HepG2 (cell line): Measurements from ENCODE around the gene SP9. TPM values are rescaled to one million over a fixed set of nuclear protein-coding genes. Genes with fewer than 3 reads are reported as not detected.

Experiments used
- ATF2 ChIP-seq: sonication (generic); formaldehyde crosslinking; IDR thresholded peaks from 2 replicates; pipeline ENCODE4 v1.4.0; 2020; ENCODE audit warnings: missing genetic modification reagents
- ERF ChIP-seq: IDR thresholded peaks from 2 replicates; pipeline ENCODE4 v1.6.1; 2018; ENCODE audit warnings: missing biosample characterization, missing genetic modification reagents
- FOXC1 ChIP-seq: sonication (generic); formaldehyde crosslinking; IDR thresholded peaks from 2 replicates; pipeline ENCODE4 v1.8.0; 2022; ENCODE audit warnings: mild to moderate bottlenecking, missing genetic modification reagents, borderline replicate concordance
- NFIC ChIP-seq: IDR thresholded peaks from 2 replicates; pipeline ENCODE4 v1.6.1; 2012; ENCODE audit warnings: mild to moderate bottlenecking, low read length, inconsistent platforms
- RARG ChIP-seq: sonication (generic); formaldehyde crosslinking; IDR thresholded peaks from 2 replicates; pipeline ENCODE4 v1.4.0; 2020; ENCODE audit warnings: low read depth, mild to moderate bottlenecking, missing genetic modification reagents
- SRF ChIP-seq: IDR thresholded peaks from 2 replicates; pipeline ENCODE4 v1.6.1; 2011; ENCODE audit warnings: mild to moderate bottlenecking, low read depth, low read length, moderate library complexity
- TEAD2 ChIP-seq: sonication (generic); formaldehyde crosslinking; IDR thresholded peaks from 2 replicates; pipeline ENCODE4 v1.9.0; 2021; ENCODE audit warnings: missing genetic modification reagents
- ZNF121 ChIP-seq: sonication (generic); formaldehyde crosslinking; IDR thresholded peaks from 2 replicates; pipeline ENCODE4 v1.5.0; 2020; ENCODE audit warnings: mild to moderate bottlenecking, missing genetic modification reagents
- ZNF205 ChIP-seq: IDR thresholded peaks from 2 replicates; pipeline ENCODE4 v1.6.1; 2018; ENCODE audit warnings: missing biosample characterization, missing genetic modification reagents
- ZNF280D ChIP-seq: sonication (generic); formaldehyde crosslinking; IDR thresholded peaks from 2 replicates; pipeline ENCODE4 v1.5.1; 2020; ENCODE audit warnings: mild to moderate bottlenecking, missing genetic modification reagents
- ZNF292 ChIP-seq: sonication (generic); formaldehyde crosslinking; IDR thresholded peaks from 2 replicates; pipeline ENCODE4 v1.8.1; 2022; ENCODE audit warnings: mild to moderate bottlenecking, low read depth, missing genetic modification reagents, borderline replicate concordance
- ZNF691 ChIP-seq: sonication (generic); formaldehyde crosslinking; IDR thresholded peaks from 2 replicates; pipeline ENCODE4 v1.4.0; 2020; ENCODE audit warnings: missing genetic modification reagents, low read depth, mild to moderate bottlenecking, borderline replicate concordance
- ZSCAN21 ChIP-seq: sonication (generic); formaldehyde crosslinking; IDR thresholded peaks from 2 replicates; pipeline ENCODE4 v1.8.0; 2022; ENCODE audit warnings: mild to moderate bottlenecking, missing genetic modification reagents, moderate library complexity, borderline replicate concordance
- ZSCAN30 ChIP-seq: sonication (generic); formaldehyde crosslinking; IDR thresholded peaks from 2 replicates; pipeline ENCODE4 v1.5.0; 2020; ENCODE audit warnings: mild to moderate bottlenecking, missing genetic modification reagents
- ZUFSP ChIP-seq: sonication (generic); formaldehyde crosslinking; IDR thresholded peaks from 2 replicates; pipeline ENCODE4 v1.9.0; 2021; ENCODE audit warnings: missing genetic modification reagents, mild to moderate bottlenecking, borderline replicate concordance
- polyA plus RNA-seq, 8 experiments: library from polyadenylated mRNA; depleted of rRNA in 3 of 8; stranded (reverse) in 7 of 8; unstranded in 1 of 8; fragments of >200 nt; fragmentation: Illumina TruSeq in 4 of 8; extraction: Trizol in 4 of 8; gene quantifications; 2 replicates each; pipeline versions ENCODE4 v1.2.1 to v1.2.3, GENCODE V29; 2011 to 2016; ENCODE audit warnings: low read depth in 4 of 8, missing spikeins in 1 of 8, mixed read lengths in 1 of 8; ENCODE audit not compliant: insufficient read depth in 1 of 8
- total RNA-seq, 5 experiments: library from RNA; depleted of rRNA; stranded (reverse); fragments of >200 nt; fragmentation: Illumina TruSeq; extraction: Trizol; gene quantifications; 2 replicates each; pipeline ENCODE4 v1.2.3, GENCODE V29; 2016; ENCODE audit warnings: low read depth in 1 of 5
- TF ChIP-seq, protein P1 (sequence below): IDR thresholded peaks from 2 replicates; pipeline ENCODE4 v1.4.0; 2020; ENCODE audit warnings: mild to moderate bottlenecking, missing genetic modification reagents
- TF ChIP-seq, protein P2 (sequence below): IDR thresholded peaks from 2 replicates; pipeline ENCODE4 v1.6.1; 2016; ENCODE audit warnings: low read depth

Gene SP9
- total and polyA plus RNA-seq, 2 of the 13 experiments (the other 11 are each of a cell fraction or from before 2014, with no cell fraction given) = not detected

GRCh38 chr2:174334781-174335251 lies at the start of gene SP9 (continued):
- TF ChIP-seq ZNF691 (CRISPR knock-in tag) (no peak), TEAD2 (CRISPR knock-in tag) (no peak), ZNF121 (CRISPR knock-in tag) (no peak), ZNF205 (CRISPR knock-in tag) (no peak; the same call in 1 of the 2 replicates), SRF (no peak), ZSCAN21 (CRISPR knock-in tag) (no peak), FOXC1 (CRISPR knock-in tag) (peak; percentile 53; the same call in 1 of the 2 replicates), ZSCAN30 (CRISPR knock-in tag) (no peak), ERF (CRISPR knock-in tag) (peak; percentile 66), NFIC (no peak), RARG (CRISPR knock-in tag) (no peak), ZNF280D (CRISPR knock-in tag) (no peak), ATF2 (CRISPR knock-in tag) (no peak), ZNF292 (CRISPR knock-in tag) (no peak), ZUFSP (CRISPR knock-in tag) (no peak)
- TF ChIP-seq, protein P1, sequence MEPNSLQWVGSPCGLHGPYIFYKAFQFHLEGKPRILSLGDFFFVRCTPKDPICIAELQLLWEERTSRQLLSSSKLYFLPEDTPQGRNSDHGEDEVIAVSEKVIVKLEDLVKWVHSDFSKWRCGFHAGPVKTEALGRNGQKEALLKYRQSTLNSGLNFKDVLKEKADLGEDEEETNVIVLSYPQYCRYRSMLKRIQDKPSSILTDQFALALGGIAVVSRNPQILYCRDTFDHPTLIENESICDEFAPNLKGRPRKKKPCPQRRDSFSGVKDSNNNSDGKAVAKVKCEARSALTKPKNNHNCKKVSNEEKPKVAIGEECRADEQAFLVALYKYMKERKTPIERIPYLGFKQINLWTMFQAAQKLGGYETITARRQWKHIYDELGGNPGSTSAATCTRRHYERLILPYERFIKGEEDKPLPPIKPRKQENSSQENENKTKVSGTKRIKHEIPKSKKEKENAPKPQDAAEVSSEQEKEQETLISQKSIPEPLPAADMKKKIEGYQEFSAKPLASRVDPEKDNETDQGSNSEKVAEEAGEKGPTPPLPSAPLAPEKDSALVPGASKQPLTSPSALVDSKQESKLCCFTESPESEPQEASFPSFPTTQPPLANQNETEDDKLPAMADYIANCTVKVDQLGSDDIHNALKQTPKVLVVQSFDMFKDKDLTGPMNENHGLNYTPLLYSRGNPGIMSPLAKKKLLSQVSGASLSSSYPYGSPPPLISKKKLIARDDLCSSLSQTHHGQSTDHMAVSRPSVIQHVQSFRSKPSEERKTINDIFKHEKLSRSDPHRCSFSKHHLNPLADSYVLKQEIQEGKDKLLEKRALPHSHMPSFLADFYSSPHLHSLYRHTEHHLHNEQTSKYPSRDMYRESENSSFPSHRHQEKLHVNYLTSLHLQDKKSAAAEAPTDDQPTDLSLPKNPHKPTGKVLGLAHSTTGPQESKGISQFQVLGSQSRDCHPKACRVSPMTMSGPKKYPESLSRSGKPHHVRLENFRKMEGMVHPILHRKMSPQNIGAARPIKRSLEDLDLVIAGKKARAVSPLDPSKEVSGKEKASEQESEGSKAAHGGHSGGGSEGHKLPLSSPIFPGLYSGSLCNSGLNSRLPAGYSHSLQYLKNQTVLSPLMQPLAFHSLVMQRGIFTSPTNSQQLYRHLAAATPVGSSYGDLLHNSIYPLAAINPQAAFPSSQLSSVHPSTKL (CRISPR knock-in tag) = no peak
- TF ChIP-seq, protein P2, sequence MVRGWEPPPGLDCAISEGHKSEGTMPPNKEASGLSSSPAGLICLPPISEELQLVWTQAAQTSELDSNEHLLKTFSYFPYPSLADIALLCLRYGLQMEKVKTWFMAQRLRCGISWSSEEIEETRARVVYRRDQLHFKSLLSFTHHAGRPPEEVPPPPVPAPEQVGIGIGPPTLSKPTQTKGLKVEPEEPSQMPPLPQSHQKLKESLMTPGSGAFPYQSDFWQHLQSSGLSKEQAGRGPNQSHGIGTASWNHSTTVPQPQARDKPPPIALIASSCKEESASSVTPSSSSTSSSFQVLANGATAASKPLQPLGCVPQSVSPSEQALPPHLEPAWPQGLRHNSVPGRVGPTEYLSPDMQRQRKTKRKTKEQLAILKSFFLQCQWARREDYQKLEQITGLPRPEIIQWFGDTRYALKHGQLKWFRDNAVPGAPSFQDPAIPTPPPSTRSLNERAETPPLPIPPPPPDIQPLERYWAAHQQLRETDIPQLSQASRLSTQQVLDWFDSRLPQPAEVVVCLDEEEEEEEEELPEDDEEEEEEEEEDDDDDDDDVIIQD (CRISPR knock-in tag) = no peak
